Effector memory CD4-positive, alpha-beta T cell (primary cell): Measurements from ENCODE around the gene FYCO1.

Experiments
- DNase-seq, 3 donors: peaks; one replicate each; pipeline ENCODE4 v3.0.0-alpha.2; 2020
- H3K27ac ChIP-seq: 2 replicates; pipeline ENCODE4 v1.7.0; 2013; ENCODE audit warnings: mild to moderate bottlenecking, low read length, moderate library complexity; ENCODE audit not compliant: insufficient read depth, poor library complexity, severe bottlenecking
- H3K27me3 ChIP-seq: replicated peaks from 2 replicates; pipeline ENCODE4 v1.7.0; 2013; ENCODE audit warnings: mild to moderate bottlenecking, low read length; ENCODE audit not compliant: insufficient read depth, control insufficient read depth, poor library complexity, severe bottlenecking
- H3K36me3 ChIP-seq: 2 replicates; pipeline ENCODE4 v1.7.0; 2013; ENCODE audit warnings: mild to moderate bottlenecking, low read length, moderate library complexity; ENCODE audit not compliant: control insufficient read depth, insufficient read depth
- H3K4me1 ChIP-seq: 2 replicates; pipeline ENCODE4 v1.7.0; 2013; ENCODE audit warnings: low read length, mild to moderate bottlenecking; ENCODE audit not compliant: control insufficient read depth, insufficient read depth, poor library complexity, severe bottlenecking
- H3K4me3 ChIP-seq: 2 replicates; pipeline ENCODE4 v1.7.0; 2013; ENCODE audit warnings: low read length, low read depth, mild to moderate bottlenecking; ENCODE audit not compliant: insufficient read depth, poor library complexity, severe bottlenecking
- H3K9me3 ChIP-seq: 2 replicates; pipeline ENCODE4 v1.7.0; 2013; ENCODE audit warnings: mild to moderate bottlenecking, low read length, moderate library complexity; ENCODE audit not compliant: control insufficient read depth

Gene FYCO1

DNA sequence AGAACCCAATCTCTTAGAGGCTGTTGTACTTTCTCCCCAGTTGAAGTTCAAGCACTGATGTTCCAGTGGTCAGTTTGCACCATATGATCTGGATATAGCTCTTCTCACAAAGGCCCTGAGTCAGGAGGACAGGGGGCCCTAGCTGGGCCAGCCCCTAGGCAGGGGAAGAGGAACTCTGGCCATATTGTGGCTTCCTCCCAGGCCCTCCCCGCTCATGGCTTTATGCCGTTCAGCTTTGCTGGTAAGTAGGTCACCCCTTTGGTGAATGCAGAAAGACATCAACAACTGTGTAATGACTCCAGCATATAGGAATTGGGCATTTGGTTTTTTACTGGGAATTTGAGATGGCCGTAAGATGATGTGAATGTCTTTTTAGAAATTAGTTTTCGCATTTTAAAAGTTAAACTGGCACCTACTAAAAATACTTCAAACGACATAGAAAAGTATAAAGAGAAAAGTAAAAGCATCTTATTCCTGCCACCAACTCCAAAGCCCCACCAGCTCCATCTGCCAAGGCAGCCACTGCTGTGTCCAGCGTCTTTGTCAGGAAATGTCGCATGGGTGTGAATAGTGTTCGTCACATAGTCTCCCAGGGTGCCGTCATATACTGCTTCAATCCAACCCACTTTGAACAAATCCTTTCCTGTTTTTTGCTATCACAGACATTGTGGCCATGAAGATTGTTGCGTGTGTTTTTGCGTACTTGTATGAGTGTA lies 84.0 kb downstream of the FYCO1 start:
- Histone ChIP-seq H3K36me3 (no peaks in the 10 kb centered on the region), H3K9me3 (no peaks in the 10 kb centered on the region), H3K27ac (no peak overlapping the region), H3K4me3 (no peak overlapping the region), H3K27me3 (no peaks in the 10 kb centered on the region), H3K4me1 (peaks cover 35% of the 10 kb centered on the region)
- DNase-seq = no peak

DNA sequence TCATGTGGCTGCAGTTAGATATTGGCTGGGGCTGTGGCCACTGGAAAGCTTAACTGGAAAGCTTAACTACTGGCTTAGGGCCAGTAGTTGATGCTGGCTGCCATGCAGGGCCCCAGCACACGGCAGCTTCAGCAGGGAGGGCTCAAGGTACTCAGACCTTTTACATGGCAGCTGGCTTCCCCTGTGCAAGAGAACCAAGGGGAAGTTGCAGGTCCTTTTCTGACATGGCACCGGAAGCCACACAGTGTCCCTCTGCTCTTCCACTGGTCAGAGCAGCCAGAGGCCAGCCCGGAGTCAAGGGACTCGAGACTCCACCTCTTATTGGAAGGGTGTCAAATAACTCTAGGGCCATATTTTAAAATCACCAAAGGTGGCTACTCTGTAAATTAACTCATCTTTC lies 84.7 kb downstream of the FYCO1 start:
- no peaks in the 10 kb centered on the region for H3K27me3 ChIP-seq
- no peaks in the 10 kb centered on the region for H3K36me3 ChIP-seq
- H3K4me3 ChIP-seq = no peak overlapping the region
- H3K4me1 ChIP-seq = peaks cover 30% of the 10 kb centered on the region
- no peak for DNase-seq
- no peaks in the 10 kb centered on the region for H3K9me3 ChIP-seq
- H3K27ac ChIP-seq = no peak overlapping the region

DNA sequence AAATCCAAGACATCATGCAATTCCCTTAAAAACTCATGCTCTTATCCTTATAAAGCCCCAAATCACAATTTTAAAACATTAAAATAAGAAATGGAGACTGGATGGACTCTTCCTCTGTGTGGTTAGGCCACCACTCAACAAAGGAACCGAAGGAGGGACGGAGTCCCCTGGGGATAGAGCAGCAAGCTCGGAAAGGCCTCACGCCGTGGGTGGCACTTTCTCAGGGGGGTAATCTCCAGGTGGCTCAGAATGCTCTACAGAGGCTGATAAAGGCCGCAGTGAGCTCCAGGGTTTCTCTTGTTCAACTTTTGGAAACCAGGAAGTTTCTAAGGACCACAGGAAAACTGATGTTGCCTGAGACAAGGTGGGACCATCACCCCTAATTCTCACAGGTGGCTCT lies 86.1 kb downstream of the FYCO1 start:
- Histone ChIP-seq H3K4me1 (peaks cover 17% of the 10 kb centered on the region), H3K9me3 (no peaks in the 10 kb centered on the region), H3K27me3 (no peaks in the 10 kb centered on the region), H3K4me3 (no peak overlapping the region), H3K27ac (no peak overlapping the region), H3K36me3 (no peaks in the 10 kb centered on the region)
- DNase-seq = no peak

DNA sequence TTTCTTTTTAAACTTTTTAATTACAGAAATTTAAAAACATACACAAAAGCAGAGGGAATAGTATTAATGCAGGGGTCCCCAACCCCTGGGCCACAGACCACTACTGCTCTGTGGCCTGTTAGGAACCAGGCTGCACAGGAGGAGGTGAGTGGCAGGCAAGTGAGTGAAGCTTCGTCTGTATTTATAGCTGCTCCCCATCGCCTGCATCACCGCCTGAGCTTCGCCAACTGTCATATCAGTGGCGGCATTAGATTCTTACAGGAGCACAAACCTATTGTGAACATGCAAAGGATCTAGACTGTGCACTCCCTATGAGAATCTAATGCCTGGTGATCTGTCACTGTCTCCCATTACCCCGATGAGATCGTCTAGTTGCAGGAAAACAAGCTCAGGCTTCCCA lies 86.9 kb downstream of the FYCO1 start:
- Histone ChIP-seq H3K9me3 (no peaks in the 10 kb centered on the region), H3K4me1 (peaks cover 17% of the 10 kb centered on the region), H3K36me3 (no peaks in the 10 kb centered on the region), H3K27me3 (no peaks in the 10 kb centered on the region), H3K4me3 (no peak overlapping the region), H3K27ac (no peak overlapping the region)
- DNase-seq = no peak

DNA sequence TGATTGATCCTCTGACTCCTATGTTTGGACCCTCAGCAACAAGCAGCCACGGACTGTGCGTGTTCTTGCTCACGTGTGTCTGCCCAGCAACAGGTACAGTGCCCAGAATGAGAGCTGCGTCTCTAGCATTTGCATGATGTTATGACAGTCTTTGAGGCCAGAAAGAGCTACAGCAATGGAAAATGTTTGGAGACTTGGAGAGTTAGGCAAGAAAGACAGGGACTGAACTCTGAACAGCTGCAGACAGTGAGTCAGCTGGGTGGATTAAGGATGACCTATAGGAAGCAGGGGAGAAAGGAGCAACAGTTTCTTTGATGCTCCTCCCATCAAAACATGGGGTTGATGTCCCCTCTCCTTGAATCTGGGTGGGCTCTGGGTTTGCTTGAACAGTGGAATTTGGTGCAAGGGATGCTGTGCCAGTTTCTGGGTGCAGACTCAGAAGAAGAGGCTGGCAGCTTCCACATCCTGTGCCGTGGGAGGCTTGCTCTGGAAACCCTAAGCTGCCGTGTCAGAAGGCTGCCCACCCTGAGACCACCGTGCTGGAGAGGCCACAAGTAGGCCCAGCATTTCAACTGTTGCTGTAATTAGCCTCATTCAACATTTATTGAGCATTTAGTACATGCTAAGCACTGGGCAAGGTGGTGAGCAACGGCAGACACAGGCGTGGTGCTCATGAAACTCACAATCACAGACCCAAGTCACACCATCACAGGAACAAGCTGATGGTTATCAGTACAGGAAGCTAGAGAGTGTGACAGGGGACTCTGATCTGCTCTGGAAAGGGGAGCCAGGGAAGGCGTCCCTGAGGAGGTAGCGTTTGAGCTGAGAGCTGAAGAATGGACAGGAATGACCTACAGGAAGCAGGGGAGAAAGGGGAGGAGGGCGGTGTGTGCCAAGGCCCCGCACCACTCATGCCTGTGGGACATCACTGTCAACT lies 87.6 kb downstream of the FYCO1 start:
- Histone ChIP-seq H3K4me1 (peaks cover 17% of the 10 kb centered on the region), H3K27ac (no peak overlapping the region), H3K9me3 (no peaks in the 10 kb centered on the region), H3K36me3 (no peaks in the 10 kb centered on the region), H3K4me3 (no peak overlapping the region), H3K27me3 (no peaks in the 10 kb centered on the region)
- no peak for DNase-seq

DNA sequence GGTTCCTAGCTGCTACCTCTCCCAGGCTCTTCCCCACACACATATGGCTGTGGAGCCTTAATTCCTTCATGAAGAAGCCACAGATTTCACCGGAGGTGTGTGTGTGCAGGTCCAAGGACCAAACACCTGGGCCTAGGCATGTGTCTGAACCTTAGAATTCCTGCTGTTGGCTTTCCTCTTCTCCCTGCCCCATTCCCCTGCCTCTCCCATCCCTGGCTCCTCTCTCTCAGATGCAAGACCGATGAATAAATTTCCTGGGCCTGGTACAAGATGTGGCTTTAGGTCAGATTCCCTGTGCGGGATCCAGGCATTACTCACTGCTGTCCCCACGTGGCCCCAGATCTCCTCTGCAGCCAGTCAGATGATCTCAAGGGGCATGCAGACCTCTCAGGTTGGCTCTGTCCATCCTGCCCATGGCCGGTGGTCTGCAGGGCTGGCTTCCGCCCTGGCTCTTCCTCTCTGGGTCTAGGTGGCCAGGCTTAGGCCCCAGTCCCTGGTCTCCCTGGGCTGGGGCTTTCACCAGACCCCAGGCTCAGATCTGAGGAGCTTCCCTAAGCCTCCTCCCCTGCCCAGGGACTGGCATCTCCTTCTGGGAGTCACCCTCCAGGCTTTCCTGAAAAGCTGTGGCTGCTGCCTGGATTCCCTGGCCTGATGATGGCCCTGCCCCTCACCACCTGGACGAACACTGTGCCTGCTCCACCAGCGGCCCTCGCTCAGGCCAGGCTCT lies 88.8 kb downstream of the FYCO1 start:
- no peak overlapping the region for H3K4me3 ChIP-seq
- no peaks in the 10 kb centered on the region for H3K36me3 ChIP-seq
- H3K27me3 ChIP-seq = no peaks in the 10 kb centered on the region
- no peak for DNase-seq
- no peak overlapping the region for H3K27ac ChIP-seq
- no peaks in the 10 kb centered on the region for H3K9me3 ChIP-seq
- H3K4me1 ChIP-seq = peaks cover 14% of the 10 kb centered on the region

DNA sequence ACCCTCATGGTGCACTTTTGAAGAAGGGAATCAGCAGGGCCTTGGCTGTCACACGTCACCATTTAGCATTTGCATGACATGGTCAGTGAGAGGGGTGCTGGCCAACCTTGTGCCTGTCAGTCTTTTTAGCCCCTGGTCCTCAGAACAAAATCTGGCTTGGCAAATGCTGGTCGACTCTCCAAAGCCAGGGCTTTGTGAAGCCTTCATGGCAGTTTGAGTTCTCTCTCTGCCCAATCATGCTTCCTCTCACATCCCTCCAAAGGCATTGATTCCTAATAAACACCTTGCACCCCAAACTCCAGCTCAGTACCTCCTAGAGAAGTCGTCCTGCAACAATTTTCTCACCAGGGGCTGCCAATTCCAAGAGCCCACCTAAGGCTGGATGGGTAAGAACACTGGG lies 89.9 kb downstream of the FYCO1 start:
- peaks cover 13% of the 10 kb centered on the region for H3K4me1 ChIP-seq
- no peak overlapping the region for H3K4me3 ChIP-seq
- H3K9me3 ChIP-seq = no peaks in the 10 kb centered on the region
- no peak overlapping the region for H3K27ac ChIP-seq
- H3K27me3 ChIP-seq = no peaks in the 10 kb centered on the region
- no peak for DNase-seq
- no peaks in the 10 kb centered on the region for H3K36me3 ChIP-seq

DNA sequence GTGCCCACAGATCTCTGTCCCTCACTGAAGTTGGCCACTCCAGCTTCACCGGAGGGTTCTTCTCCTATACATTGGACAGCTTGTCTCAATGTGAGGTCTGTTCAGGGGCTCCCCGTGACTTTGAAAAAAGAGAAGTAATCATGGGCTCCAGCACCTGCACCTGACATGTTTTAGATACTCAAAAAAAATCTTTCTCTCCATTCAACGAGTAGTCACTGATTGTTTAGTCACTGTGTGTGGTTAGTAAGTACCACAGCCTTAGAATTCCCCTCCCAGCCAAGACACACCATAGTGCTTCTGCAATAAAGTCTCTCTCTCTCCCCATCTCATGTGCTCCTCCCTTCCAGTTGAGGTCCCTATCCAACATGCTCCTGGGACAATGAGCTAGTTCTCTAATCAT lies 90.7 kb downstream of the FYCO1 start:
- Histone ChIP-seq H3K27me3 (no peaks in the 10 kb centered on the region), H3K4me3 (no peak overlapping the region), H3K4me1 (peaks cover 13% of the 10 kb centered on the region), H3K9me3 (no peaks in the 10 kb centered on the region), H3K36me3 (no peaks in the 10 kb centered on the region), H3K27ac (no peak overlapping the region)
- no peak for DNase-seq

DNA sequence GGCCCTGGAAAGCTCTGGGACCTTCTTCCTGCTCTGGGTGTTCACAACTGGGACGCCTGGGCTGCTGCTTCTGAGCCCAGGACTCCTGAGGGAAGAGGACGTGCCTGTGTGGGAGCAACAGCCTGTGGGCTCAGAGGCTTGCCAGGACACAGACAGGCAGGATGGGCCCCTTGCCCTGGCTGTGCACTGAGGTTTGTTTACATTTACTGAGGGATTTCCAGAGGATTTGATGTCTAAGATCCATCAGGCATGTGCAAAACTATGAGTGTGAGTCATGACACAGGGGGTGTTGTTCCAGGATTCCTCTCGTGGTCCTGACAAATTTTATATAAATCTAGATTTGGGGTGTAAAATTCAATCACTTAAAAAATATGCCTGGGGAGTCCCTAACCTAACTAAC lies 98.7 kb downstream of the FYCO1 start:
- H3K27ac ChIP-seq = no peak overlapping the region
- H3K36me3 ChIP-seq = no peaks in the 10 kb centered on the region
- DNase-seq = no peak
- no peaks in the 10 kb centered on the region for H3K9me3 ChIP-seq
- H3K4me3 ChIP-seq = no peak overlapping the region
- H3K4me1 ChIP-seq = no peaks in the 10 kb centered on the region
- peaks cover 3% of the 10 kb centered on the region for H3K27me3 ChIP-seq
